Left renal pelvis (tissue), 4 donors: ENCODE measurements around the gene CLMN. TPM values are rescaled to one million over a fixed set of nuclear protein-coding genes. Genes with fewer than 3 reads are reported as not detected.
"Not testable (repeated sequence)": the region's sequence is repeated elsewhere in the genome, so short reads cannot be mapped to it uniquely, and the experiment has no call there.

Source experiments
- DNase-seq, 4 donors: peaks; one replicate each; pipeline ENCODE4 v3.0.0-alpha.2; 2013; ENCODE audit warnings: low read depth in 4 of 4, low spot score in 3 of 4
- polyA plus RNA-seq, 4 donors: library from polyadenylated mRNA; unstranded; fragments of 120-200 nt; gene quantifications; one replicate each; pipeline ENCODE4 v1.2.1, GENCODE V29; 2013; ENCODE audit not compliant: insufficient read length in 4 of 4

CLMN gene
- polyA plus RNA-seq, 4 donors: 8.9 to 30.7 (median 27.5) TPM

GRCh38 chr14:95147597-95147996, 172.1 kb downstream of the CLMN start:
- DNase-seq: no peak

- DNase-seq: no peak
Measured at GRCh38 chr14:95146079-95146771, 173.5 kb downstream of the CLMN start.

- no peak for DNase-seq
Measured at GRCh38 chr14:95144849-95145248, 174.9 kb downstream of the CLMN start.

- DNase-seq: no peak
Measured at GRCh38 chr14:95143808-95144620, 175.7 kb downstream of the CLMN start.

- DNase-seq: no peak
Measured at GRCh38 chr14:95142208-95142607, 177.5 kb downstream of the CLMN start.

GRCh38 chr14:95141684-95142083, 178.0 kb downstream of the CLMN start:
- DNase-seq: no peak

GRCh38 chr14:95140060-95140858, 179.4 kb downstream of the CLMN start:
- no peak for DNase-seq

- no peak for DNase-seq
Measured at GRCh38 chr14:95138876-95139275, 180.8 kb downstream of the CLMN start.

GRCh38 chr14:95138455-95138854, 181.3 kb downstream of the CLMN start:
- DNase-seq: not testable (repeated sequence)

GRCh38 chr14:95137804-95138167, 181.9 kb downstream of the CLMN start:
- no peak for DNase-seq

- no peak for DNase-seq
Measured at GRCh38 chr14:95137164-95137803, 182.4 kb downstream of the CLMN start.

GRCh38 chr14:95136631-95137030, 183.1 kb downstream of the CLMN start:
- DNase-seq: no peak

GRCh38 chr14:95134304-95134933, 185.3 kb downstream of the CLMN start:
- no peak for DNase-seq

- DNase-seq: no peak
Measured at GRCh38 chr14:95133282-95133681, 186.4 kb downstream of the CLMN start.

GRCh38 chr14:95132760-95133159, 186.9 kb downstream of the CLMN start:
- DNase-seq: no peak

Other genes with a start within 250 kb of the CLMN start
- 10 to 100 TPM; 39.7 to 63.0 (median 59.4) TPM for gene DICER1, start 162.4 kb downstream of the CLMN start, polyA plus RNA-seq
- gene SYNE3, start 196.7 kb upstream of the CLMN start, polyA plus RNA-seq: 1 to 10 TPM; 1.9 to 6.1 (median 2.2) TPM
- gene GLRX5, start 215.1 kb upstream of the CLMN start, polyA plus RNA-seq: 10 to 100 TPM; 70.2 to 95.1 (median 76.7) TPM